Neuronal stem cell (in vitro differentiated cells): Measurements from ENCODE around the gene TRIM8.
A peak's percentile ranks its signal among the peaks of the same experiment; 100 is the strongest.

Experiments used
- DNase-seq: peaks from one replicate; pipeline ENCODE4 v3.0.0-alpha.2; 2013; ENCODE audit warnings: low spot score
- H2AFZ ChIP-seq: one replicate; pipeline ENCODE4 v1.6.1; 2013; ENCODE audit warnings: mild to moderate bottlenecking, low read length, inconsistent platforms
- H2AK5ac ChIP-seq: 2 replicates; pipeline ENCODE4 v1.6.1; 2013; ENCODE audit warnings: low read depth, mild to moderate bottlenecking, inconsistent platforms, low read length, moderate library complexity, mixed read lengths
- H2BK120ac ChIP-seq: 2 replicates; pipeline ENCODE4 v1.6.1; 2013; ENCODE audit warnings: low read depth, mild to moderate bottlenecking, inconsistent platforms, low read length, moderate library complexity, mixed read lengths
- H2BK12ac ChIP-seq: one replicate; pipeline ENCODE4 v1.6.1; 2013; ENCODE audit warnings: low read length, inconsistent platforms
- H2BK15ac ChIP-seq: 2 replicates; pipeline ENCODE4 v1.6.1; 2013; ENCODE audit warnings: mild to moderate bottlenecking, low read length, inconsistent platforms, mixed read lengths
- H2BK5ac ChIP-seq: one replicate; pipeline ENCODE4 v1.6.1; 2013; ENCODE audit warnings: inconsistent platforms, mild to moderate bottlenecking, low read length, moderate library complexity
- H3K14ac ChIP-seq: one replicate; pipeline ENCODE4 v1.6.1; 2013; ENCODE audit warnings: low read length, inconsistent platforms
- H3K18ac ChIP-seq: 2 replicates; pipeline ENCODE4 v1.6.1; 2013; ENCODE audit warnings: low read length, inconsistent platforms
- H3K23ac ChIP-seq: 2 replicates; pipeline ENCODE4 v1.6.1; 2013; ENCODE audit warnings: low read depth, mild to moderate bottlenecking, mixed read lengths, low read length, inconsistent platforms; ENCODE audit not compliant: poor library complexity
- H3K27ac ChIP-seq: replicated peaks from 3 replicates; pipeline ENCODE4 v1.5.1; 2013; ENCODE audit warnings: low read length, inconsistent platforms
- H3K27me3 ChIP-seq, 3 experiments: 2 replicates each; pipeline ENCODE4 v1.6.1; 2013; ENCODE audit warnings: low read length in 3 of 3, mild to moderate bottlenecking in 2 of 3, inconsistent platforms in 1 of 3, low read depth in 1 of 3, mixed read lengths in 1 of 3, moderate library complexity in 1 of 3; ENCODE audit not compliant: control insufficient read depth in 3 of 3, insufficient read depth in 3 of 3
- H3K36me3 ChIP-seq, 2 donors: replicated peaks in 1 of 2; 2 replicates each; pipeline ENCODE4 v1.6.1; 2013; ENCODE audit warnings: low read length in 2 of 2; ENCODE audit not compliant: control insufficient read depth in 2 of 2, insufficient read depth in 2 of 2
- H3K4ac ChIP-seq: 2 replicates; pipeline ENCODE4 v1.6.1; 2013; ENCODE audit warnings: inconsistent platforms, mild to moderate bottlenecking, low read length, moderate library complexity
- H3K4me1 ChIP-seq, 2 donors: 1 replicate in 1 of 2; 2 replicates in 1 of 2; pipeline ENCODE4 v1.6.1; 2013; ENCODE audit warnings: low read length in 2 of 2, low read depth in 1 of 2; ENCODE audit not compliant: control insufficient read depth in 2 of 2, insufficient read depth in 1 of 2
- H3K4me2 ChIP-seq: one replicate; pipeline ENCODE4 v1.6.1; 2013; ENCODE audit warnings: mild to moderate bottlenecking, low read length, inconsistent platforms; ENCODE audit not compliant: insufficient read depth, poor library complexity, severe bottlenecking
- H3K4me3 ChIP-seq, 2 donors: 2 replicates each; pipeline ENCODE4 v1.5.1; 2013; ENCODE audit warnings: low read length in 2 of 2, mild to moderate bottlenecking in 2 of 2, inconsistent platforms in 1 of 2, moderate library complexity in 1 of 2
- H3K79me1 ChIP-seq: one replicate; pipeline ENCODE4 v1.6.1; 2013; ENCODE audit warnings: low read depth, mild to moderate bottlenecking, inconsistent platforms, low read length, moderate library complexity
- H3K9ac ChIP-seq: one replicate; pipeline ENCODE4 v1.6.1; 2013; ENCODE audit warnings: mild to moderate bottlenecking, low read depth, low read length, inconsistent platforms; ENCODE audit not compliant: poor library complexity
- H3K9me3 ChIP-seq, 2 donors: replicated peaks in 1 of 2; 2 replicates each; pipeline versions ENCODE3 to v1.6.1; 2013; ENCODE audit warnings: low read length in 2 of 2, mild to moderate bottlenecking in 2 of 2, inconsistent platforms in 1 of 2, low read depth in 1 of 2, mixed read lengths in 1 of 2, moderate library complexity in 1 of 2; ENCODE audit not compliant: control insufficient read depth in 2 of 2, insufficient read depth in 1 of 2
- H4K8ac ChIP-seq: one replicate; pipeline ENCODE4 v1.6.1; 2013; ENCODE audit warnings: low read depth, mild to moderate bottlenecking, inconsistent platforms, low read length, moderate library complexity
- H4K91ac ChIP-seq: one replicate; pipeline ENCODE4 v1.6.1; 2013; ENCODE audit warnings: low read length, low read depth, mild to moderate bottlenecking, inconsistent platforms; ENCODE audit not compliant: poor library complexity
- WGBS, 2 donors: extraction: QIAGEN DNeasy Blood & Tissue Kit; methylation state at CpG; one replicate each; pipeline ENCODE4 v1.1.7; 2013; ENCODE audit warnings: missing lambda C conversion rate in 2 of 2, mixed read lengths in 1 of 2; ENCODE audit not compliant: insufficient read length in 2 of 2, insufficient replicate concordance in 1 of 2; ENCODE audit errors: extremely low coverage in 2 of 2; 5-methylcytosine and 5-hydroxymethylcytosine counted together

The TRIM8 gene

GRCh38 chr10:102619281-102619981 lies 24.8 kb upstream of the TRIM8 start:
- Histone ChIP-seq H3K9me3 (no peaks in the 10 kb centered on the region), H2BK120ac (no peak overlapping the region), H3K79me1 (no peaks in the 10 kb centered on the region), H2AK5ac (no peak overlapping the region), H3K14ac (no peak overlapping the region), H3K27ac (no peak overlapping the region), H3K18ac (no peak overlapping the region), H3K23ac (no peak overlapping the region), H2BK15ac (no peak overlapping the region), H3K4me3 (no peak overlapping the region), H3K4me2 (no peak overlapping the region), H3K36me3 (peaks cover 35 to 59% of the 10 kb centered on the region in 2 donors), H4K91ac (no peak overlapping the region), H3K4me1 (no peaks in the 10 kb centered on the region), H2BK5ac (peak overlapping the region; percentile 69), H3K4ac (no peak overlapping the region), H2BK12ac (no peak overlapping the region), H3K27me3 (no peaks in the 10 kb centered on the region), H2AFZ (no peak overlapping the region), H4K8ac (no peak overlapping the region), H3K9ac (no peak overlapping the region)
- DNase-seq, result no peak
- WGBS, 2 donors, result no CpG with 5 or more reads among the region's 14 CpGs

- Histone ChIP-seq H4K91ac (no peak overlapping the region), H2AK5ac (no peak overlapping the region), H3K27me3 (no peaks in the 10 kb centered on the region), H3K4ac (no peak overlapping the region), H3K9ac (no peak overlapping the region), H2BK5ac (no peak overlapping the region), H2BK15ac (no peak overlapping the region), H3K4me1 (peaks cover 0 to 2% of the 10 kb centered on the region in 2 donors), H3K18ac (no peak overlapping the region), H2BK120ac (no peak overlapping the region), H3K36me3 (peaks cover 31 to 56% of the 10 kb centered on the region in 2 donors), H3K79me1 (no peaks in the 10 kb centered on the region), H2BK12ac (no peak overlapping the region), H4K8ac (no peak overlapping the region), H3K4me2 (no peak overlapping the region), H3K27ac (no peak overlapping the region), H3K4me3 (no peak overlapping the region), H3K9me3 (no peaks in the 10 kb centered on the region), H3K14ac (no peak overlapping the region), H3K23ac (no peak overlapping the region), H2AFZ (no peak overlapping the region)
- no CpG with 5 or more reads among the region's 5 CpGs for WGBS, 2 donors
- DNase-seq, result no peak
These were observed 24.1 kb upstream of the TRIM8 start for GRCh38 chr10:102620138-102620590.

- Histone ChIP-seq H3K9ac (no peak overlapping the region), H3K4me1 (peaks cover 4 to 8% of the 10 kb centered on the region in 2 donors), H3K14ac (no peak overlapping the region), H2BK120ac (no peak overlapping the region), H2AFZ (no peak overlapping the region), H4K8ac (no peak overlapping the region), H3K18ac (no peak overlapping the region), H2AK5ac (no peak overlapping the region), H3K36me3 (peaks cover 31 to 49% of the 10 kb centered on the region in 2 donors), H3K27ac (no peak overlapping the region), H3K4ac (no peak overlapping the region), H3K4me3 (no peak overlapping the region), H3K9me3 (no peaks in the 10 kb centered on the region), H2BK12ac (no peak overlapping the region), H3K79me1 (no peaks in the 10 kb centered on the region), H2BK15ac (no peak overlapping the region), H3K4me2 (no peak overlapping the region), H2BK5ac (no peak overlapping the region), H3K27me3 (no peaks in the 10 kb centered on the region), H3K23ac (no peak overlapping the region), H4K91ac (no peak overlapping the region)
- DNase-seq, result no peak
- no CpG with 5 or more reads among the region's 15 CpGs for WGBS, 2 donors
These were observed 23.5 kb upstream of the TRIM8 start for GRCh38 chr10:102620591-102621442.
